Activated CD4-positive, alpha-beta memory T cell treated with anti-CD3 and anti-CD28 coated beads, Interleukin-2, amount 10 ng/mL, durations not matched to agents 7 days and 5 days (primary cell): ENCODE measurements around the gene PTPRE. TPM values are rescaled to one million over a fixed set of nuclear protein-coding genes. Genes with fewer than 3 reads are reported as not detected.

Experiments
- CTCF ChIA-PET: fragments of 350-600 bp; sonication (Branson Sonifier 250); formaldehyde crosslinking; loops from one replicate; lab custom pipeline; 2021; ENCODE audit warnings: antibody characterized with exemption, inconsistent platforms; lab: Charles Lee
- POLR2A ChIA-PET: fragments of 350-600 bp; sonication (Branson Sonifier 250); formaldehyde crosslinking; loops from one replicate; lab custom pipeline; 2021; ENCODE audit warnings: antibody characterized with exemption; lab: Charles Lee
- DNase-seq: peaks from one replicate; pipeline ENCODE4 v3.0.0-alpha.2; 2020
- H3K27ac Mint-ChIP-seq: one replicate; pipeline ENCODE4 v1.8.0; 2021; ENCODE audit warnings: mild to moderate bottlenecking, mixed read lengths
- H3K27me3 Mint-ChIP-seq: one replicate; pipeline ENCODE4 v1.8.0; 2021; ENCODE audit warnings: mixed read lengths
- H3K36me3 Mint-ChIP-seq: one replicate; pipeline ENCODE4 v1.8.0; 2021; ENCODE audit warnings: low read depth, mixed read lengths
- H3K4me1 Mint-ChIP-seq: one replicate; pipeline ENCODE4 v1.8.0; 2021; ENCODE audit warnings: mixed read lengths
- H3K4me3 Mint-ChIP-seq: one replicate; pipeline ENCODE4 v1.8.0; 2021; ENCODE audit warnings: mild to moderate bottlenecking, mixed read lengths
- H3K9me3 Mint-ChIP-seq: one replicate; pipeline ENCODE4 v1.8.0; 2021; ENCODE audit warnings: mixed read lengths
- total RNA-seq, 2 experiments: library from RNA; stranded (reverse); gene quantifications; one replicate each; pipeline ENCODE4 v1.2.3, GENCODE V29; 2021

PTPRE gene
- total RNA-seq, 2 experiments from 2014 or later: 29.2 to 30.6 TPM

DNA sequence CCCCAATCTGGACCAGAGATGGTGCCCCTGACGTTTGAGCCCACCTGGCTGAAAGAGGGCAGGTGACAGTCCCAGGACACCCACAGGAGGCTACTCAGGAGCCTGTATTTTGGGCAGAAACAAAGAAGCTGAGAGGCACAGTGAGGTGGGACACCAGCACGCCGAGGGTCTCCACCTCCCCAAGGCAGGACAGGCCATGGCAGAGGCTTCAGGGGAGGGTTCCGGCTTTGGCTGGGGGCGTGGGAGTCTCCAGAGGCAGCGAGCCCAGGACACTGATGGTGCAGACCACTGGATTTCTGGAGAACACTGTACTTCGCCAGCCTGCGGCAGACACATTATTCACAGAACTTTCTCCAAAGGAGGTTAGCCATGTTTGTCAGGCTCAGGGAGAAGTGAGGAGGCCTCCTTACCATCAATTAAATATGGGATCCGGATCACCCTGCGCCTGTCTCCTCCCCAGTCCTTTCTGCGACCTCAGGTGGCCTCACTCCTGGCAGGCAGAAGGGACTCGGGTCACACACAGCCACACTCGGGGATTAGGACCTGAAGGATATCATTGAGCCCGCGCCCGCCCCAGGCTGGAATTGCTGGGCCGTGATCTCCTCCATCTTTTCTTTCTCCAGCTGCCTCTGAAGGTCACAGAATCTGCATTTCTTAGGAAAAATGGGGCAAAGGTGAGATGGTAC lies 121.1 kb downstream of the PTPRE start:
- CTCF ChIA-PET: interaction anchor here (1.4 to 10.1 kb wide), 4 partner anchors 17 to 121 kb away, joined by 3 to 216 read pairs (median 8); partner anchors contain the start of gene PTPRE
- no peak for DNase-seq
- Mint-ChIP-seq H3K9me3 (no peaks in the 10 kb centered on the region), H3K4me3 (no peak overlapping the region), H3K4me1 (peaks cover 19% of the 10 kb centered on the region), H3K27ac (no peak overlapping the region), H3K27me3 (no peaks in the 10 kb centered on the region), H3K36me3 (no peaks in the 10 kb centered on the region)
- POLR2A ChIA-PET: interaction anchor here (2.1 kb wide), 1 partner anchor 20 kb away, joined by 11 read pairs; no protein-coding TSS in a partner anchor

DNA sequence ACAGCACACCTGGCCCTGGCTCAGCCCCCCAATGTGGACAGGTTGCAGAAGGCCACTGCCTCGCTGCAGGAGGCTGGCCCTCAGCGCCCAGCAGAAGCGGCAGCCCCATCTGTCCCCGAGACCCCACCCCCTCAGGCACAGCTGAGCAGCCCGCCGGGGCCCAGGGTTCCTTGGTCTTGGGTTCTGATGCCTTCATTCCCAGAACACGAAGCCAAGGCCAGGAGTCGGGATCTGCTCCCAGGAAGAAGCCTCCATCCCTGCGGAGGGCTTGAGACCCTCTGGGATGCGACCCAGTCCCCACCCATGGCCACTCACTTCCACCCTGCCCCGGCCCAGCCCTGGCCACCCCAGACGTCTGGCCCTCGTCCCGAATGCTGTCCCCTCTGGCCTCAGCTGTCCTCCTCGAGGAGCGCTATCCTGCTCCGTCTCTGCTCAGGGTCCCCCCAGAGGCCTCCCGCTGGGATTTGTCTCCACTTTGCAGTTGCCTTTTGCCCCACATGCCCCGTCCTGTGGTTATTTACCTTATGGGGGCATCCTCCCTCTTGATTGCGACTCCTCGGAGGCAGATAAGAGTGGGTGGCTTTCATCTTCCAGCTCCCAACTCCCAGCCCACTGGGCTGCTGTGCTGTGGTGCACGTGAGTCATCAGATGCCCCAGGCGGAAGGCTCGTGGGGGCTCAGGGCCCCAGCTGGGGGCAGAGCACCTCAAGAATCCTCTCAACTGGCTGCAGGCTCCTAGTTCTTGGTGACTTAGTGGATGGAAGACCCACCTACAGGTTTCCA lies 121.8 kb downstream of the PTPRE start:
- POLR2A ChIA-PET: interaction anchor here (1.2 to 2.1 kb wide), 2 partner anchors 20 to 34 kb away, joined by 4 to 11 read pairs; no protein-coding TSS in a partner anchor
- peaks cover 19% of the 10 kb centered on the region for H3K4me1 Mint-ChIP-seq
- H3K27ac Mint-ChIP-seq: no peak overlapping the region
- no peak overlapping the region for H3K4me3 Mint-ChIP-seq
- no peak for DNase-seq
- H3K9me3 Mint-ChIP-seq: no peaks in the 10 kb centered on the region
- H3K27me3 Mint-ChIP-seq: no peaks in the 10 kb centered on the region
- CTCF ChIA-PET: interaction anchor here (10.1 kb wide), 1 partner anchor 42 kb away, joined by 216 read pairs; no protein-coding TSS in a partner anchor
- no peaks in the 10 kb centered on the region for H3K36me3 Mint-ChIP-seq

DNA sequence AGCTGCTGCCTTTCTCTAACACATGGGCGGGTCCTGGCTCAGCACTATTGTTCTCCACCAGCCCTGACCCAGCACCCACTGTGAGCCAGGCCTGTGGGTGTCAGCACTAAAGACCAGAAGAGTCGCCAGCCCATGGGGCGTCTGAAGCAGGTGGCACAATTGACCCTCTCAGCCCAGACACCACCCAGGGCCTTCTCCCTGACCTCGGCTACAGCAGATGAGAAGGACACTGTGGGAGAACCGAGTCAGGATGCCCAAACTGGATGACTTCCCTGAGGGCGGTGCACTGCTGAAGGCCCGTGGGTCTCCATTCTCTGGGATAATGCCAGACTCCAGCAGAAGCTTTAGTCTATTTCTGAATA lies 122.4 kb downstream of the PTPRE start:
- H3K4me3 Mint-ChIP-seq: no peak overlapping the region
- POLR2A ChIA-PET: interaction anchor here (1.2 kb wide), 1 partner anchor 33 kb away, joined by 4 read pairs; no protein-coding TSS in a partner anchor

DNA sequence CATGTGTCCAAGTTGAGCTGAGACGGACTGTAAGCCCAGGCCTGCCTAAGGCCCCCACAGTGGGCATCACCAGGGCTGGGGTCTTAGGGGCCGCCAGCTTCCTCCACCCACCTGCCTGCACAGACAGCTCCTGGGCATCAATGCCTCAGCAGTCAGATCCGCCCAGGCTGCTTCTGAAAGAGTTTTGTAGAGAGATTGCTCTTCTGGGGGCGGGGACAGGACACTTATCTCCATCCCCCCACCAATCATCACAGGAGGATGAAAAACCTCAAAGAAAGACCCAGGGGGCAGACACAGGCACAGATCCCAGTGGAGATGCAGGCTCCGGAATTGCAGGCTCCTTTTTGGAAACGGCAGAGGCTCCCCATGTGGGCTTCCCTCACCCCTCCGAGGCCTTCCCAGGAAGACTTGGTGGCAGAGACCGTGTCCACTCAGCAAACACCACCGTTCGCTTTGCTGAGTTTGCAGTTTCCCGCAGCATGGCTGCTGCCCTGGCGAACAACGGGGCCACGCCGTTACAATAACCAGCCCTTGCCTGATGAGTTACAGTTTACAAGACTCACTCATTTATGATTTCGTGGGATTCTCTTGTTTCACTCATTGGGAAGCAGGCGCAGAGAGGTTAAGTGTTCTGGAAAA lies 122.9 kb downstream of the PTPRE start:
- no peaks in the 10 kb centered on the region for H3K27me3 Mint-ChIP-seq
- peaks cover 19% of the 10 kb centered on the region for H3K4me1 Mint-ChIP-seq
- H3K9me3 Mint-ChIP-seq: no peaks in the 10 kb centered on the region
- no peak overlapping the region for H3K4me3 Mint-ChIP-seq
- H3K27ac Mint-ChIP-seq: no peak overlapping the region
- no peaks in the 10 kb centered on the region for H3K36me3 Mint-ChIP-seq
- POLR2A ChIA-PET: interaction anchor here (1.2 kb wide), 1 partner anchor 33 kb away, joined by 4 read pairs; no protein-coding TSS in a partner anchor
- CTCF ChIA-PET: interaction anchor here (10.1 kb wide), 1 partner anchor 41 kb away, joined by 216 read pairs; no protein-coding TSS in a partner anchor
- no peak for DNase-seq

More for the DNA sequence above, 122.4 kb downstream of the PTPRE start:
- peaks cover 19% of the 10 kb centered on the region for H3K4me1 Mint-ChIP-seq
- CTCF ChIA-PET: interaction anchor here (10.1 kb wide), 1 partner anchor 42 kb away, joined by 216 read pairs; no protein-coding TSS in a partner anchor
- DNase-seq: no peak
- no peak overlapping the region for H3K27ac Mint-ChIP-seq
- no peaks in the 10 kb centered on the region for H3K36me3 Mint-ChIP-seq
- H3K27me3 Mint-ChIP-seq: no peaks in the 10 kb centered on the region
- no peaks in the 10 kb centered on the region for H3K9me3 Mint-ChIP-seq

DNA sequence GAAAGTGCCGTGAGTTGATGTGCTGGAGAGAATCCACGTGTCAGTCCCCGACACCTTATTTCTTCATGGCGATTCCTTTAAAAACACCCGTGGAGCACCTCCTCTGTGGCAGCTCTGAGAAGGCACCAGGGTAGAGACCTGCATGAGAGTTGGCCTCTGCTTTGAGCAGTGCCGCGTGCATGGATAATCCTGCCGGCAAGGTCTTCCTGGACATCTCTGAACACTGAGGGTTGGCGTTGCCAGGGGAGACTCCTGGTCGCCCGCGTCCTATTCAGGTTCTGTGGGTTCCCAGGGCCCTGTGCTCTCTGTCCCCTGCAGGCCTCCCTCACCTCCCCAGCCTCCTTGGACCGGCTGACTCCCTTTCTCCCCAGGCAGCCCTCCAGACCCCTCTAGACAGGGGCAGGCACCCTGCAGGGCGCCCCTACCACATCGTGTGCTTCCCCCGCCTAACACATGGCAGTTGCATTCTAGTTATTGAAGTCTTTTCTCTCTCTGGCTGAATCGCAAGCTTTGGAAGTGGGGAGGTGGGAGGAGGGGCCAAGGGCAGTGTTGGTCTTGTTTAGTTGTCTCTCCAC lies 123.7 kb downstream of the PTPRE start:
- Mint-ChIP-seq H3K4me3 (no peak overlapping the region), H3K36me3 (no peaks in the 10 kb centered on the region), H3K9me3 (no peaks in the 10 kb centered on the region), H3K27me3 (peaks cover 2% of the 10 kb centered on the region), H3K4me1 (peaks cover 20% of the 10 kb centered on the region), H3K27ac (no peak overlapping the region)
- CTCF ChIA-PET: interaction anchor here (10.1 kb wide), 1 partner anchor 40 kb away, joined by 216 read pairs; no protein-coding TSS in a partner anchor
- DNase-seq: no peak
- POLR2A ChIA-PET: no interaction called here

DNA sequence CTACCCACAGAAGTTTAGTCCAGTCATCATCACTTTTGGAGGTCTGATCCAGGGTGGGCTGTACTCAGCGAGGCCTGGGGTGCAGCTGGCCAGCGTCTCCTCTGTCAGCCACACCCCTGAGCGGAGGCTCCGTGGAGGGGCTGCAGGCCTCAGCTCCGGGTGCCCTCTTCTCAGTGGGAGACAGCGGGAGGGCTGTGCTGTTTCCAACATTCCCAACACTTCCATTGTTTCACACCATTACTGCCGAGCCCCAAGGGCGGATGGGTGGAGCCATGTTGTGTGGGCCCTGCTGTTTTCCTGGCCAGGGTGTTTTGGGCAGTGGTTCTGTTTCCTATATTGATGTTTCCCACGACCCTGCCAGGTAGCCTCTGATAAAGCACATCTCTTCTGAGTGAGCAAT lies 124.3 kb downstream of the PTPRE start:
- Mint-ChIP-seq H3K4me1 (peaks cover 20% of the 10 kb centered on the region), H3K4me3 (no peak overlapping the region), H3K27me3 (peaks cover 2% of the 10 kb centered on the region), H3K27ac (no peak overlapping the region), H3K9me3 (no peaks in the 10 kb centered on the region), H3K36me3 (no peaks in the 10 kb centered on the region)
- ChIA-PET POLR2A (interaction anchor here (0.6 kb wide), 1 partner anchor 33 kb away, joined by 3 read pairs; no protein-coding TSS in a partner anchor), CTCF (interaction anchor here (10.1 kb wide), 1 partner anchor 40 kb away, joined by 216 read pairs; no protein-coding TSS in a partner anchor)
- DNase-seq: no peak

DNA sequence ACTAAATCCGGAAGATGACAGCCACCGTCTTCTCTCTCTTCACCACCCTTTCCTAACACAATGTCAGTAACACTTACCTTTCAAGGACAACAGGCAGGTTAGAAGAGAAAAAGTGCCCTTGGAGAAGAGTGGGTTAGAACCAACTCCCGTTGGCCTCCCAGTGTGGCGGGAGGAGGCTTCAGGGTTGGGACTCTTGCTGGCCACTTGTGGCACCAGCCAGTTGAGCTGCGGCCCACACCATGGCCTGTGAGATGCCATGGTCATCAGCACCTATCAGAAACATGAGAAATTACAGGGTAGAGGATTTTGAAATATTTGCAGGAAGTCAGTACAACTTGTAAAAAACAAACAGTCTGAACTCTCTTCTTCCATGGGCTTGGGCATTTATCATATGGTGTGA lies 125.6 kb downstream of the PTPRE start:
- H3K9me3 Mint-ChIP-seq: no peaks in the 10 kb centered on the region
- no peak overlapping the region for H3K27ac Mint-ChIP-seq
- ChIA-PET POLR2A (interaction anchor here (4.1 kb wide), 1 partner anchor 15 kb away, joined by 16 read pairs; no protein-coding TSS in a partner anchor), CTCF (interaction anchor here (1.6 to 10.1 kb wide), 3 partner anchors 31 to 46 kb away, joined by 3 to 216 read pairs (median 71); no protein-coding TSS in a partner anchor)
- H3K4me3 Mint-ChIP-seq: no peak overlapping the region
- H3K4me1 Mint-ChIP-seq: peaks cover 8% of the 10 kb centered on the region
- H3K27me3 Mint-ChIP-seq: peaks cover 2% of the 10 kb centered on the region
- H3K36me3 Mint-ChIP-seq: no peaks in the 10 kb centered on the region
- DNase-seq: no peak

DNA sequence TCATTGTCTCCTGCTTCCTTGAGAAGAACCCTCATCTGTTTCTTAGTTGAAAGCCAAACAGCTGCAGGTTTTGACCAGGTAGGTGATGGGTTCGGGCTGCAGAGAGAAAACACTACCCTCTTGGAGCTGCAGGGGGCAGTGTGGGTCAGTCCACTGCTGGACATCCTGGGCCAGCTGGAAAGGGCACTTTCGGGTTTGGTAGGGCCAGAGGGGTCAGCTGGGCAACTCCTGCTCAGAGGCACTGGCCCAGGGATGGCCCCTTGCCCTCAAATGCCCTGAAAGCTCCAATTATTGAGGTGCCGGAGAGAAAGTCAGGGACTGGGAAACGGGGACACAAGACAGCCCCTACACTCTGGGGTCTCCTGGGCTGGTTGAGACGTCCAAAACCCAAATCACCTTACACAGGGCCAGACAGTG lies 128.7 kb downstream of the PTPRE start:
- POLR2A ChIA-PET: interaction anchor here (1.0 to 4.1 kb wide), 3 partner anchors 12 to 34 kb away, joined by 3 to 16 read pairs (median 13); no protein-coding TSS in a partner anchor
- CTCF ChIA-PET: interaction anchor here (0.6 to 10.1 kb wide), 25 partner anchors 8 to 165 kb away, joined by 3 to 216 read pairs (median 5); partner anchors contain the start of gene PTPRE
- H3K4me1 Mint-ChIP-seq: peaks cover 3% of the 10 kb centered on the region
- H3K4me3 Mint-ChIP-seq: no peak overlapping the region
- peak; percentile 71 for DNase-seq
- peaks cover 2% of the 10 kb centered on the region for H3K27me3 Mint-ChIP-seq
- H3K27ac Mint-ChIP-seq: no peak overlapping the region
- no peaks in the 10 kb centered on the region for H3K9me3 Mint-ChIP-seq
- no peaks in the 10 kb centered on the region for H3K36me3 Mint-ChIP-seq

DNA sequence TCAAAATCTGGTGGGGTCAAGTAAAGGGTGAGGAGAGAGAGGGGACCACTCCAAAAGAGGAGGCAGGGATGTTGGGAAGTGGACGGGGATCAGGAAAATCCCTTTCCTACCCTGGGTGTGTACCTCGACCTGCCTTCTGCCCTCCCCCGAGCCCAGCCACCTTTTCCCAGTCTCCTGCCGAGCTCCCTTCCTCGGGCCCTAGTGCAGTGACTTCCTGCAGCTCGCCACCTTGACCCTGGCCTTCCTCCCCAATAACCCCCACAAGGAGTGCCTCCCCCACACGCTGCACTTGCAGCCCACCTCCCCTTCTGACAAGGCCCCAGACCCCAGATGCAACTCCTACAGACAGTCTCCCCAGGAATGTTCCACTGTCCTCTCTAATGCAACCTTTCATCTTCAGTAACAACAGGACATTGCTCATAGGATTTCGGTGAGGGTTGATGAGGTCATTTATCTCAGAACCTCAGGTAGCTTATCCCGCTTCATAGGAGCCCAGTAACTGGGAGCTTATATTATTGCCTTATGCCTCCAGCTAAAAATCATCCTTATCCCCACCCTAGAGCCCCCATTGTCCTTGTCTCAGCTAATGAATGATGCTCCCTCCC lies 129.2 kb downstream of the PTPRE start:
- H3K4me3 Mint-ChIP-seq: no peak overlapping the region
- H3K36me3 Mint-ChIP-seq: no peaks in the 10 kb centered on the region
- peaks cover 2% of the 10 kb centered on the region for H3K27me3 Mint-ChIP-seq
- no peaks in the 10 kb centered on the region for H3K9me3 Mint-ChIP-seq
- H3K4me1 Mint-ChIP-seq: peaks cover 3% of the 10 kb centered on the region
- CTCF ChIA-PET: interaction anchor here (0.6 to 10.1 kb wide), 19 partner anchors 9 to 130 kb away, joined by 3 to 216 read pairs (median 6); partner anchors contain the start of gene PTPRE
- POLR2A ChIA-PET: interaction anchor here (1.0 to 4.1 kb wide), 3 partner anchors 12 to 33 kb away, joined by 3 to 16 read pairs (median 13); no protein-coding TSS in a partner anchor
- no peak for DNase-seq
- no peak overlapping the region for H3K27ac Mint-ChIP-seq

DNA sequence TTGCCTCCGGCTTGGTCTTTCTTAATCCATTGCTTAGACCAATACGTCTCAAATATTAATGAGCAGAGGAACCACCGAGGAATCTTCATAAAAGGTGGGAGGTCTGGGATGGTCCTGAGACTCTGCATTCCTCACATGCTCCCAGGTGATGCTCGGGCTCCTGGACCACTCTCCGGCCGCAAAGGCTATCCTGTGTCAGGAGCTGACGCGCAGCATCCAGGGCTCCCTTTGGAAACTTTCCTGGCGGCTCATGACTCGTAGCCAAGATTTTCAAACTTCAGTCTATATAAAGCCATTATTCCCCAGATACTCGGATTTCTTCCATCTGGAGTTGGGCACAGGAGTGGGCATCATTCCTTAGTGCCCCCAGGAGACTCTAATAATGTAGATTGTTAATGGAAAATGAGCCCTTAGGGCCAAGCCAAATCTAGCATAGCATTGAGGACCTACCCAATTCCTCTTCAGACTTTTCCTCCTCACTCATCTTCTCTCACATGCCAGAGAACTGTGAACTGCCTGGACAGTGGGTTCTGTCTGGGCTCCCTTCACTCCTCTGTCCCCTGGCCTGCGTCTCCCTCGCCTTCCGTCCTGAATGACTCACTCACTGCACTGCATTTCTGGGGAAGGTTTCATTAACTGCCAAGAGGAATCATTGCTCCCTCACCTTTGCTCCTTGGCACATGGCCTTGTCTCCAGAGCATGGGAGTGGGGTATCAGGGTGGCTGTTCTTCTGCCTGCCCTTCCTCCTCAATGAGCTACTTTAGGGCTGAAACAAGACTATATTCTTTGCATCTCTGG lies 130.0 kb downstream of the PTPRE start:
- ChIA-PET POLR2A (interaction anchor here (2.2 kb wide), 1 partner anchor 32 kb away, joined by 13 read pairs; no protein-coding TSS in a partner anchor), CTCF (interaction anchor here (0.9 to 10.1 kb wide), 12 partner anchors 8 to 131 kb away, joined by 3 to 216 read pairs (median 10); partner anchors contain the start of gene PTPRE)
- Mint-ChIP-seq H3K27ac (no peak overlapping the region), H3K4me1 (peaks cover 3% of the 10 kb centered on the region), H3K9me3 (no peaks in the 10 kb centered on the region), H3K4me3 (no peak overlapping the region), H3K36me3 (no peaks in the 10 kb centered on the region), H3K27me3 (peaks cover 2% of the 10 kb centered on the region)
- no peak for DNase-seq

DNA sequence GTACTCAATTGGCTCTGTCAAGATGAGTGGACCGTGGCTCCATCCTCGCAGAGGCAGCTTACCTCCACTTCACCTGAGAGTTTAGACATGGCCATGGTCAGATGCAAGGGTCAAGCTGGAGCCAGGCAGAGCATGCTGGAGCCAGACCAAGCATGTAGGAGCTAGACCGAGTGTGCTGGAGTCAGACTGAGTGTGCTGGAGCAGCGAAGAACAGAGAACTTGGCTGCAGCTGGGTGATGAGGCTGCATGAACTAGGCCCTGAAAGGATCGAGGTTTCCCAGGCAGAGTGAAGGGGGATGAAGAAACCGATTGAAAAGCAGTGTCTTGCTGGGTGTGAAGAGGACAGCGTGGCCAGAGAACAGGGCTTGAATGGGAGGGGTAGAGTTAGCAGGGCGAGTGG lies 133.2 kb downstream of the PTPRE start:
- Mint-ChIP-seq H3K4me1 (peaks cover 9% of the 10 kb centered on the region), H3K36me3 (no peaks in the 10 kb centered on the region), H3K27me3 (peaks cover 2% of the 10 kb centered on the region), H3K27ac (no peak overlapping the region), H3K9me3 (no peaks in the 10 kb centered on the region), H3K4me3 (no peak overlapping the region)
- POLR2A ChIA-PET: interaction anchor here (0.7 kb wide), 1 partner anchor 34 kb away, joined by 3 read pairs; no protein-coding TSS in a partner anchor
- CTCF ChIA-PET: interaction anchor here (1.8 kb wide), 1 partner anchor 29 kb away, joined by 5 read pairs; no protein-coding TSS in a partner anchor
- DNase-seq: no peak
